GM21423 (cell line): ENCODE results near the gene IQUB.
"Not testable (repeated sequence)": the region's sequence is repeated elsewhere in the genome, so short reads cannot be mapped to it uniquely, and the experiment has no call there.

Source experiments
- ATAC-seq: cut with Tn5 transposase; IDR thresholded peaks from one replicate; pipeline ENCODE4 v1.9.1; 2021; ENCODE audit warnings: mild to moderate bottlenecking, moderate library complexity; ENCODE audit not compliant: unreplicated experiment

IQUB gene

GRCh38 chr7:123494193-123494796, 40.1 kb downstream of the IQUB start:
- peak; percentile 68 for ATAC-seq

- ATAC-seq = peak; percentile 61
Measured at GRCh38 chr7:123492485-123492884, 41.9 kb downstream of the IQUB start.

- ATAC-seq = no peak
Measured at GRCh38 chr7:123485721-123486120, 48.7 kb downstream of the IQUB start.

- ATAC-seq = no peak
Measured at GRCh38 chr7:123485187-123485586, 49.2 kb downstream of the IQUB start.

- ATAC-seq = no peak
Measured at GRCh38 chr7:123484199-123484598, 50.2 kb downstream of the IQUB start.

- no peak for ATAC-seq
Measured at GRCh38 chr7:123480107-123480506, 54.3 kb downstream of the IQUB start.

- ATAC-seq = not testable (repeated sequence)
Measured at GRCh38 chr7:123478056-123478455, 56.3 kb downstream of the IQUB start.

GRCh38 chr7:123472750-123473445, 61.5 kb downstream of the IQUB start:
- ATAC-seq = no peak

GRCh38 chr7:123472327-123472726, 62.1 kb downstream of the IQUB start:
- ATAC-seq = no peak

GRCh38 chr7:123468303-123468702, 66.1 kb downstream of the IQUB start:
- ATAC-seq = no peak

- no peak for ATAC-seq
Measured at GRCh38 chr7:123463890-123464289, 70.5 kb downstream of the IQUB start.

GRCh38 chr7:123460616-123461015, 73.8 kb downstream of the IQUB start:
- no peak for ATAC-seq

GRCh38 chr7:123455965-123456470, 78.4 kb downstream of the IQUB start:
- ATAC-seq = no peak

GRCh38 chr7:123440101-123440548, 94.3 kb downstream of the IQUB start:
- ATAC-seq = no peak

- ATAC-seq = no peak
Measured at GRCh38 chr7:123439191-123439590, 95.2 kb downstream of the IQUB start.

GRCh38 chr7:123437447-123437995, 96.9 kb downstream of the IQUB start:
- no peak for ATAC-seq

- ATAC-seq = no peak
Measured at GRCh38 chr7:123435080-123435700, 99.2 kb downstream of the IQUB start.

- no peak for ATAC-seq
Measured at GRCh38 chr7:123433665-123434064, 100.7 kb downstream of the IQUB start.

- no peak for ATAC-seq
Measured at GRCh38 chr7:123432601-123433000, 101.8 kb downstream of the IQUB start.

- no peak for ATAC-seq
Measured at GRCh38 chr7:123431075-123431614, 103.2 kb downstream of the IQUB start.

- no peak for ATAC-seq
Measured at GRCh38 chr7:123425246-123425645, 109.1 kb downstream of the IQUB start.
